NCI-H1417 (cell line): Measurements from ENCODE around the gene HBQ1.
"Not testable (repeated sequence)": the region's sequence is repeated elsewhere in the genome, so short reads cannot be mapped to it uniquely, and the experiment has no call there.

Experiments
- DNase-seq, 3 experiments: peaks; one replicate each; lab custom pipeline; 2025; lab: John Stamatoyannopoulos, UW

The HBQ1 gene

DNA sequence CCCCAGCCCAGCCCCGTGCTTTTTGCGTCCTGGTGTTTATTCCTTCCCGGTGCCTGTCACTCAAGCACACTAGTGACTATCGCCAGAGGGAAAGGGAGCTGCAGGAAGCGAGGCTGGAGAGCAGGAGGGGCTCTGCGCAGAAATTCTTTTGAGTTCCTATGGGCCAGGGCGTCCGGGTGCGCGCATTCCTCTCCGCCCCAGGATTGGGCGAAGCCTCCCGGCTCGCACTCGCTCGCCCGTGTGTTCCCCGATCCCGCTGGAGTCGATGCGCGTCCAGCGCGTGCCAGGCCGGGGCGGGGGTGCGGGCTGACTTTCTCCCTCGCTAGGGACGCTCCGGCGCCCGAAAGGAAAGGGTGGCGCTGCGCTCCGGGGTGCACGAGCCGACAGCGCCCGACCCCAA, 4.3 kb upstream of the HBQ1 start:
- not testable (repeated sequence) for DNase-seq

- DNase-seq = not testable (repeated sequence)
These were observed 3.5 kb upstream of the HBQ1 start, which contains the start of gene HBA1 for GRCh38 chr16:176477-177382. Gene HBA1, plus strand, starts transcription at chr16:176680. Its CDS starts 37 bp downstream, at chr16:176717.

DNA sequence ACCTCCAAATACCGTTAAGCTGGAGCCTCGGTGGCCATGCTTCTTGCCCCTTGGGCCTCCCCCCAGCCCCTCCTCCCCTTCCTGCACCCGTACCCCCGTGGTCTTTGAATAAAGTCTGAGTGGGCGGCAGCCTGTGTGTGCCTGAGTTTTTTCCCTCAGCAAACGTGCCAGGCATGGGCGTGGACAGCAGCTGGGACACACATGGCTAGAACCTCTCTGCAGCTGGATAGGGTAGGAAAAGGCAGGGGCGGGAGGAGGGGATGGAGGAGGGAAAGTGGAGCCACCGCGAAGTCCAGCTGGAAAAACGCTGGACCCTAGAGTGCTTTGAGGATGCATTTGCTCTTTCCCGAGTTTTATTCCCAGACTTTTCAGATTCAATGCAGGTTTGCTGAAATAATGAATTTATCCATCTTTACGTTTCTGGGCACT, 2.9 kb upstream of the HBQ1 start:
- peak in 1 of 3 experiments; percentile 51 for DNase-seq

DNA sequence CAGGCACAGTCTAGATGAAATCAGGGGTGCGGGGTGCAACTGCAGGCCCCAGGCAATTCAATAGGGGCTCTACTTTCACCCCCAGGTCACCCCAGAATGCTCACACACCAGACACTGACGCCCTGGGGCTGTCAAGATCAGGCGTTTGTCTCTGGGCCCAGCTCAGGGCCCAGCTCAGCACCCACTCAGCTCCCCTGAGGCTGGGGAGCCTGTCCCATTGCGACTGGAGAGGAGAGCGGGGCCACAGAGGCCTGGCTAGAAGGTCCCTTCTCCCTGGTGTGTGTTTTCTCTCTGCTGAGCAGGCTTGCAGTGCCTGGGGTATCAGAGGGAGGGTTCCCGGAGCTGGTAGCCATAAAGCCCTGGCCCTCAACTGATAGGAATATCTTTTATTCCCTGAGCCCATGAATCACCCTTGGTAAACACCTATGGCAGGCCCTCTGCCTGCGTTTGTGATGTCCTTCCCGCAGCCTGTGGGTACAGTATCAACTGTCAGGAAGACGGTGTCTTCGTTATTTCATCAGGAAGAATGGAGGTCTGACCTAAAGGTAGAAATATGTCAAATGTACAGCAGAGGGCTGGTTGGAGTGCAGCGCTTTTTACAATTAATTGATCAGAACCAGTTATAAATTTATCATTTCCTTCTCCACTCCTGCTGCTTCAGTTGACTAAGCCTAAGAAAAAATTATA, 2.1 kb upstream of the HBQ1 start:
- DNase-seq = no peak

DNA sequence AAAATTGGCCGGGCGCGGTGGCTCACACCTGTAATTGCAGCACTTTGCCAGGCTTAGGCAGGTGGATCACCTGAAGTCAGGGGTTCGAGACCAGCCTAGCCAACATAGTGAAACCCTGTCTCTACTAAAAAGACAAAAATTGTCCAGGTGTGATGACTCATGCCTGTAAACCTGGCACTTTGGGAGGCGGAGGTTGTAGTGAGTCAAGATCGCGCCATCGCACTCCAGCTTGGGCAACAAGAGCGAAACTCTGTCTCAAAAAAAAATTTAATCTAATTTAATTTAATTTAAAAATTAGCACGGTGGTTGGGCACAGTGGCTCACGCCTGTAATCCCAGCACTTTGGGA, 1.6 kb upstream of the HBQ1 start:
- no peak for DNase-seq

- DNase-seq = no peak
These were observed 807 bp upstream of the HBQ1 start for GRCh38 chr16:179211-180092.

- DNase-seq = peak; percentile 79 to 85 (median 82)
These were observed 664 bp downstream of the HBQ1 start for GRCh38 chr16:180681-181564.

DNA sequence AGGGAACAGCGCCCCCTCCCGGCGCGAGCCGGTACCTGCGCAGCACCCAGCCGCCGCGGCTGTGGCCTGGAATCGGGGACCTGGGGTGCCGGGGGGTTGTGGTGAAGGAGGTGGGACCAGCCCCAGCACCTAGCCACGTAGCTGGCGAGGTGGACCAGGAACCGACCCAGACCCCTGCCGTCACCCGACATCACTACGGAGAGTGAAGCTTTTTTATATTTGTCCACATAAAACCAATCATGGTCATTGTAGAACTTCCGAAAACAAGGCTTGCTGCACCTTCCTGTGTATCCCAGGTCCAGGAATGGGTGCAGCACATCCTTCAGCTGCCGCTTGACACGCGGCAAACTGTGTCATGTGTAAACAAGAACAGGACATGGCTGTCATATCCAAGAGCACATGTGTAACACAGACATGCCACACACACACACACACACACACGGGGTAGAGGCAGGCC, 1.3 kb downstream of the HBQ1 start:
- no peak for DNase-seq

GRCh38 chr16:183005-183404, 2.7 kb downstream of the HBQ1 start:
- DNase-seq = no peak

DNA sequence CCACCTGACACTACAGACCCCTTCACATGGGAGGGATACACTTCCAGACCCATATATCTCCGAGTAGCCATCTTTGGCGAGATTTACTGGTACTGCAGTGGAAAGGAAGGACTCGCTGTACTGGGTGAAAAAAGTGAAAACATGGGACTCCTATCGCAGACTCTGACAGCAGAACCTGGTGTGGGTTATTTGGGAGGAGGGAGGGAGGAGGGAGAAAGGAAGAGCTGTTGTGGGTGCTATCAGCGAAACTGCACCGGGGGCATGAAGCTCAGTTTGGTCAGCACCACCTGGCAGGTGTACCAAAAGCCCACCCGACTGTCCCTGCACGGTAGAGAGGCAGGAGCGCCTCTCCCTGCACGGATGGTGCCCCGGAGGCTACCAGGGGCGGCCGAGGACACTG, 5.0 kb downstream of the HBQ1 start:
- DNase-seq = no peak

GRCh38 chr16:185691-186090, 5.4 kb downstream of the HBQ1 start:
- DNase-seq = no peak

GRCh38 chr16:187330-187729, 7.1 kb downstream of the HBQ1 start:
- no peak for DNase-seq

DNA sequence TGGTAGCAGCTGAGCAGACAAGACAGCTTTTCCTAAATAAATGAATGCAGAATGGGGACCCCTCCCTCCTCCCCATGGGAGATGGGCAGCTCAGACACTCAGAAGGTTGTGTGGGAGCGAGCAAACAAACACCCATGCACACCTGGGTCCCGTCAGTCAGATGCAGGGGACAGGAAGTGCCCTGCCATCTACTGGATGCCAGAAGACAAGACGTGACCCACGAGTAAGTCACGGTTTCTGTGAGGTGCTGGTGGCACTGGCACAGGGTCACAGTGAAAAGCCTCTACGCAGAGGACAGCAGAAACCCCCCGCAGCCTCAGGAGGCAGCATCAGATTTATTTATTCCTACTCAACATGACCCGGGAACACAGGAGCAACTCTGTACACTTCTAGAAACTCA, 8.4 kb downstream of the HBQ1 start:
- no peak for DNase-seq

- no peak for DNase-seq
These were observed 9.4 kb downstream of the HBQ1 start for GRCh38 chr16:189604-190186.

- no peak for DNase-seq
These were observed 11.6 kb downstream of the HBQ1 start for GRCh38 chr16:191831-192230.

GRCh38 chr16:192686-193085, 12.4 kb downstream of the HBQ1 start:
- DNase-seq = no peak

- no peak for DNase-seq
These were observed 13.2 kb downstream of the HBQ1 start for GRCh38 chr16:193441-193840.

DNA sequence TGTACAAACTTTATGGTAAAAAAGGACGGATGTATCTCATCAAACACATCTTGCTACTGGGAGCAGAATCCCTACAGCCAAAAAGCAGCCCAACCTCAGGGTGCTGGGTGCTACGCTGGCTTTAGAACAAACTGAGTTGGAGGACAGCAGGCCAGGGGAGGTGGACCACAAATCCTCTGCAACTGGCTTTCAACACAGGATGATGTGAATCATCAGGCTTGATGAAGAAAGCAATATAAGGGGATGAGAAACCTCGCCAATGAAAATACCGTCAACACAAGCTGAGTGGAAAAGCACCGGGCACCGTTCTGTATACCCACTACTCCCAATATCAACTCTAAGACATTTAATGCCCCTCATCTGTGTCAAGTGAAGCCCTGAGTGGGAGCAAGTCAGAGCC, 14.3 kb downstream of the HBQ1 start:
- DNase-seq = no peak

DNA sequence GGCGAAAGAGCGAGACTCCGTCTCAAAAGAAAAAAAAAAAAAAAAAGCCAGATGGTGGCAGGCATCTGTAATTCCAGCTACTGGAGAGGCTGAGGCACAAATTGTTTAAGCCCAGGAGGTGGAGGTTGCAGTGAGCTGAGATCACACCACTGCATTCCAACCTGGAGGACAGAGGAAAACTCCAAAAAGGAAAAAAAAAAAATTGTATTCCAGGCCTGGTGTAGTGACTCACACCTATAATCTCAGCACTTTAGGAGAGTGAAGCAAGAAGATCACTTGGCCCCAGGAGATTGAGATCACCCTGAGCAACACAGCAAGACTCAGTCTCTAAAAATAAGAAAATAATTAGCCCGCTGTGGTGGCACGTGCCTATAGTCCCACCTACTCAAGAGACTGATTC, 20.1 kb downstream of the HBQ1 start:
- no peak for DNase-seq

- DNase-seq = no peak
These were observed 23.0 kb downstream of the HBQ1 start for GRCh38 chr16:203246-203645.

DNA sequence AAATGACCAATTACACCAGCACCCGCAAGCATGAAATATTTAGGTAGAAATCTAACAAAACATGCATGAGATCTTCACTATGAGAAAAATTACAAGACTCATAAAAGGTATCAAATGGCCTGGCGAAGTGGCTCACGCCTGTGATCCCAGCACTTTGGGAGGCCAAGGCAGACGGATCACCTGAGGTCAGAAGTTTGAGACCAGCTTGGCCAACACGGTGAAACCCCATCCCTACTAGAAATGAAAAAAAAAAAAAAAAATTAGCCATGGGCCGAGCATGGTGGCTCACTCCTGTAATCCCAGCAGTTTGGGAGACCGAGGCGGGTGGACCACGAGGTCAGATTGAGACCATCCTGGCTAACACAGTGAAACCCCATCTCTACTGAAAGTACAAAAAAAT, 23.8 kb downstream of the HBQ1 start:
- not testable (repeated sequence) for DNase-seq
